HG03159 (cell line): ENCODE results near the gene SORBS2.

ENCODE experiments used
- ATAC-seq: cut with Tn5 transposase; IDR thresholded peaks from one replicate; pipeline ENCODE4 v1.9.1; 2021; ENCODE audit warnings: mild to moderate bottlenecking, moderate library complexity; ENCODE audit not compliant: unreplicated experiment

The SORBS2 gene

DNA sequence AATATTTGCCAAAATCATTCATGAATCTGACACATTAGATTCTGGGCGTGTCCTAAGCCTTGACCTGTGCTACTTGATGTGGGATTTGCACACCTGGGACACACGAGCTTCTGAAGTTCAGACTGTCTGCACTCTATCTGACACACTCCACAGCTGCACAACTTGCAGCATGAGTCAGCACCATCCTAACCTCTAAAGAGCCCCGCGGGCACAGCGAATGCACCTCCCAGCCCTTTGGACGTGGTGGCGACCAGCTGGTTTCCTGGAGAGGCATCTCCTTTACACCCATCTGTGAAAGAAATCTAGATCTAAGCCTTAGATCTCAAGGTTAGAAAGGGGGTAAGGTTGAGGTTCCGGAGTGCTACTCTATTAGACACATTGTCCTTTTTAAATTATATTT is 69.2 kb downstream of the SORBS2 start:
- no peak for ATAC-seq

DNA sequence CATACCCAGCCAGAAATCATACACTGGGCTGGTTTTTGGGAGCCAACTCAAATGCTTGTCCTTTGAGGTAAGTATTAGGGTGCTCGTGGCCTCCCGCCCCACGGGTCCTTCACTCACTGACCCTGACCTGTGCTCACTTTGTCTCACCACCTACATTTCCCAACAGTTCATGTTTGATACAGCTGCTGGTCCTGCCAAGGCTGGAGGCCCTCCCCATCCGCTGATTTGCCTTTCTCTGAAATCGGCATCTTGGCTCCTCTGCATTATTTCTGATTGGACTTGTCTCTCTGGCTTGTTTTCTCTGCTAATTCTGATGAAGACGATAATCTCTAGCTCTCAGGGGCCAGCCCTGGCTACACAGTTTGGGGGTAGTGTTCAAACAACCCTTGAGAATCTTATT is 70.2 kb downstream of the SORBS2 start:
- ATAC-seq = no peak

DNA sequence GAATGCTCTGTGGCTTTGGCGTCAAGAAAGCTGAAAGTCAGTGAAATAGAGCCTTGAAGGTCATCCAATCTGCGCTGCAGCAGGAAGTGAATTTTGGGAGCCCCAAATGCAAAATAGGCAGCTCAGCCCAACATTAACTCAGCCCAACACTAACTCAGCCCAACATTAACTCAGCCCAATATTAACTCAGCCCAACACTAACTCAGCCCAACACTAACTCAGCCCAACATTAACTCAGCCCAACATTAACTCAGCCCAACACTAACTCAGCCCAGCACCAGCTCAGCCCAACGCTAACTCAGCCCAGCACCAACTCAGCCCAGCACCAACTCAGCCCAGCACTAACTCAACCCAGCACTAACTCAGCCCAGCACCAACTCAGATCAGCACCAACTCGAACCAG is 71.5 kb downstream of the SORBS2 start:
- no peak for ATAC-seq

DNA sequence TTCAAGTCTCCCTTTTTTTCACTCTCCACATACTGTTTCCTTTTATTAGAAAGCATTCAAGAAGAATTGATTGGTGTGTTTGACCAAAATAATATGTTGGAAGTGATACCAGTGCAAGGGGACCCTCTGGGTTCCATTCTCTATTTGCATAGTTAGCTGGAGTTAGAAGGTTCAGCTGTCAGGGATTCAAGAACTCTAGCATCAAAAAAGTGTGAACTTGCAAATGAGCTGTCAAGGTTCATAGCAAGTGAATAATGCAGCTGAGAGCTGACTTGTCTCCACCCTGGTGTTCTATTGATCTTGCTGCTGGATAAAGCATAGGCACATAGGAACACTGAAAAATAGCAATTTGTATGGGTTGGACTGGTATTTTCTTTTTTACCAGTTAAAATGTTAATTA is 73.2 kb downstream of the SORBS2 start:
- no peak for ATAC-seq

DNA sequence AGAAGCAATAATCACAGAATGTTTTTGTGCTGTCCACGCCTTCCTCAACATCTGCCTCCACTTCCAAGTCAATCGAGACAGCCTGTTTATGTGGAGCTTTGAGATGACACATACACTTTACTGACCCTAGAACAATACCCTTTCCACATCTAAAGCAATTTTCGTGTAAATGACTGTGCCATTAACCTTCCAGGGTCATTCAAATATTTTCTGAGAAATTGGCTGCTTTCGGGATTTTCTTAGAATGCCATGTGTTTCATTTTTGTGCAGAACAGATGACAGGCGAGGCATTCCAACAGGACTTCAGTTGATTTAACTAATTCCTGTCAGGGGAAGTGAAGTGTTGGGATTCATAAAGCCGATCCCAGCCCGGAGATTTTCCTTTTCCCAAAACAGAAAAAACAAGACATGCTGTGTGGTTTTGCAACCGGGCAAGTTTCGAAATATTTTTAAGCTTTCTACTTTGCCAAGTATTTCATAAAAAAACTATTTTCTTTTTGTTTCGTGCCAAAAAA is 73.9 kb downstream of the SORBS2 start:
- no peak for ATAC-seq

DNA sequence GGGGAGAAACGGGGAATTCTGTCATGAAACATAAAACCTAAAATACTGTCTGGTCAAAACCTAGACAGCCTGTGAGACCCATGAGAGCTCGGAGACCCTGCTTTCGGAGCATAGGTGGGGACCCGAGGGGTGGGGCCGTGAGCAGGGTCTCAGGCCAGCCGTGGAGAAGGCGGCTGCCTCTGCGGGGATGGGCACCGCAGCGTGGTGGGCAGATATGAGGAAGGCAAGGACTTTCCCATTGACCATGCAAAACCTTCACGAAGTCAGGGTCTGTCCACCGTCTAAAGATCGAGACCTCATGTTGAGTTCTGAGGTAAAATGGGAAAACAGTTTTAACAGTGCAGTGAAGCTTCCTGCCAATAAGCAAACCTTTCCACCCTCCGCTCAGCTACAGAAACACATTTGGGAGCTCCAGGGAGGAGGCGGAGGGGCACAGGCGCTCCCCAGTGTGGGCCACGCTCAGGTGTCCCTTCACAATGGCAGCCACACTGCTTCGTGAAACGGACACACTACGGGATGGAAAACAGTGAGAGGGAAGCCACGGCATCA is 74.4 kb downstream of the SORBS2 start:
- no peak for ATAC-seq

DNA sequence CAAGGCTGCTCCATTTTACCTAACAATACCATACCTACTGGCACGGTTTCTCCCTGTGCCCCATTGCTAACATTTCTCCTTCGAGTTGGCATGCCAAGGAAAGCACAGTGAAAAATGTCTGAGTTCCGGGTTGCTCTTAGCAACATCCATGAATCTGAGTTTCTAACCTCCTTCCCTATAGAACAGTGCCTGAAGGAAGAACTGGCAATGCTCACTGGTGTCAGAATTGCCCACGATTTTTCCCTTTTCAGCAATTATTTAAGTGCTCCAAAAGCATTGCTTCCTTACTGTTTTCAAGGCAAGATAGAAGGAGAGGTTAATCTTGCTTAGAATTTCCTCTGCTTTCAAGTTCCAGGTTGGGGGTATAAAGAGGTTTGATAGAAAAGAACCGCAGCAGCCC is 75.1 kb downstream of the SORBS2 start:
- no peak for ATAC-seq

DNA sequence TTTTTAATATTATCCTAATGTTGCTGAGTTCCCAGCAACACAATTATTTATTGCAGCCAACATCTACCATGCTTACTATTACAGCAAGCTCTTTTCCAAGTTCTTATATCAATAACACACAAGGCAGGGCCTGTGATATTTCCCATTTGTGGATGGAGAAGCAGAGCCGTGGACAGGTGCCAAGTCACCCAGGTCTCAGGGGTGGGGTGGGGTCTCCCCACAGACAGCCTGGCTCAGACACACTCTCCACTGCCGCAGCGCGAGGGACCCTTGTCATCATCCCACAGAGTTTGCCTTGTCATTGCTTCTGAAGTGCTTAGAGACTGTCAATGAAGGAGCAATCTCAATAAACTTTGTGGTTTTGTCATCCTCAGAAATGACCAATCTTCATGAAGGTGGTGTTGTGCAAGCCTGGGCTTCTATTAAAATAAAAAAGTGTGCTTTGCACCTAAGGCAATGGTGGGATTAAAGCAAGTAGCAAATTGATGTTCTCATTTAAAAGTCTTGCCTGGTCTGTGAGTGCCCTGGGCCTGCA is 76.1 kb downstream of the SORBS2 start:
- no peak for ATAC-seq

DNA sequence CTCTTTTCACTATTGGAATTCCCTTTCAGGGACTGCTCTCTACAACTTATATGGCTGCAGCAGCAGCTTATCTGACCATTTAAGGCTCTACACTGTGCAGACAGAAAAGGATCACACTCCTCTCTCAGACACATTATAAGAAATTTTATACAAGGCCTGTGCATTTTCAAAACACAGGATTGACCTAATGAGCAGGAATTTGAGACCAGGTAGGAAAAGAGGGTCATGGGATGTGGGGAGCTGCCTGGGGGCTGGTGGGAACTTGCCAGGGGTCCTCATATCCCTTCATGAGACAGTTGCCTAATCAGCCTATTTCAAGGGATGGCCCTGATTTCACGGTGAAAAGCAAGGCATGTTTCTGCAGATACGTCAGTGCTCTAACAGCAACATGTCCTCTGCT is 77.1 kb downstream of the SORBS2 start:
- no peak for ATAC-seq

DNA sequence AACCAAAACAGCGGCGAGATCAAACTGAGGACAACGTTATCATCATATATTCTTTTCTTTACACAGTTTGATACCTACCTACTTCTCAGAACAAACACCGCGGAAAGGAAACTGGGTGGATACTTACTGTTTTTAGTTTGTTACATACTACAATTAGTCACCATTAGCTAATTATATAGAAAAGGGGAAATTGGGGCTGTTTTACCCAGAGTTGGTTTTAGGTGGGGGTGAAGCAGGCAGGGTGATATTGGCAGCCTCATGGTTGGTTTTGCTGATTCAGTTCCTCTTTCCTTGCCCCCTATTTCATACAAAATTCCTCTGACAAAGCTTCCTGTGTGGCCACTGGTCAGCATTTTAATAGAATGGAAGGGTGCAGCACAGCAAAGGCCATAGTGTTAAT is 77.8 kb downstream of the SORBS2 start:
- ATAC-seq = peak; percentile 59

DNA sequence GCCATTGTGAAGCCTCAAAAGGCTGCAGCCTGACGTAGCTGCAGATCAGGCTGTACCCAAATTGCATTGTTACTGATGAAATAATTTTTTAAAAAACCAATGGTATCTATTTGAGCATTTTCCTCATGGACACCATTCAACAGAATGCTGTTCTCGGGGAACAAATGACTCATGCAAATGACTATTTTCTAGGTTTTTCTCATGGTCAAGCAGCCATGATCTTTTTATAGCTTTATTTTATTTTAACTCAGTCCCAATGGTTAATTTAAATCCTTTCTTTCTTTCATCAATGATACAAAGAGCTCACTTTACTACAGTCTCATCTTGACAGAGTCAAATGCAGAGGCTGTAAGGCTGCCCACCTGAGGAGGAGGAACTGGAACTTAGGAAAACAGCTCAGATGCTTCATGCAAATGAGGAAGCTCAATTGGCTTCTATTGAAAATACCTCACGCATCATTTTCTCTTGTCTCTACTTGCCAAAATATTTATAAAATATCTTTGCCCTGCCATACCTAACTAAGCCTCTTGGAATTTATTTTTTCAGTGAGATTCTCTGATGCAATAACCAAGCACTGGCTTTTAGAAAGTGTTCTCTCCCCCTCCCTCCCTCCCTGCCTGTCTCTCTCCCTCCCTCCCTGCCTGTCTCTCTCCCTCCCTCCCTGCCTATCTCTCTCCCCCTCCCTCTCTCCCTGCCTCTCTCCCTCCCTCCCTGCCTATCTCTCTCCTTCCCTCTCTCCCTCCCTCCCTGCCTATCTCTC is 81.0 kb downstream of the SORBS2 start:
- ATAC-seq = peak; percentile 67

DNA sequence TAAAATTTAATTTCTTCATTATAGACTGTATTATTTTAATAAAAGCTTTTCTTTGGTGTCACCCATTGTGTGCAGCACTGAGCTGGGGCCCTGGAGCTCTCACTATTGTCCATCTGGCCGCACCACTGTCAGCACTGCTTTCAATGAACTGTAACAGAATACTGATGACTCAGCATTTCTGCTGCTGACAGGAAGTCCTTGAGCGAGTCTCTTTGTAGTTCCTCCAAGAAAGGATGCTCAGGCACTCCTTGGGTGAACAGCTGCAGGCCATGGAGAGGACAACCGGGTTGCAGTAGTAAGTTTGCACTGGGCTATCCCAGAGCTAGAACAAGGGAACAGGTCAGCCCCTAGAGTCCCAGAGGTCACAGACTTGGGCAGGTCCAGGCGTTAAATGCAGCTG is 81.6 kb downstream of the SORBS2 start:
- ATAC-seq = peak; percentile 43

DNA sequence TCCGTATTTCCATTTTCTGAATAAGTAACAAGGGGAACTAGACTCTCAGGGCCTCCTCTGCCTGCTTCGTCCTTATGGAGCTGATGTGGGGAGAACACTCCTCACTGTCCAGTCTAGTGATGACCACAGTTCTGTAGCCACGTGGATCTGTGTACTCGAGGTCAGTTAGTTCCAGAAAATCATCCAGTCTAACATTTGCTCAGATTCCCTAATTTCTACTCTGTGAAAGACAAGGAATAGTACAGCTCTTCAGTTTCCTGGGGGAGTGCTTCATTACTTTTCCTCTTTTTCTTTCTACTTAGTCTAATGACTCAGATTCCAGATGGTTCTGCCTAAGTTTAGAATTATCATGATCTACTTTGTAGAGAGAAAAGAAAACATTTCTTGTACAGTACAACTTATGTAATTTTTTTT is 82.6 kb downstream of the SORBS2 start:
- ATAC-seq = no peak

DNA sequence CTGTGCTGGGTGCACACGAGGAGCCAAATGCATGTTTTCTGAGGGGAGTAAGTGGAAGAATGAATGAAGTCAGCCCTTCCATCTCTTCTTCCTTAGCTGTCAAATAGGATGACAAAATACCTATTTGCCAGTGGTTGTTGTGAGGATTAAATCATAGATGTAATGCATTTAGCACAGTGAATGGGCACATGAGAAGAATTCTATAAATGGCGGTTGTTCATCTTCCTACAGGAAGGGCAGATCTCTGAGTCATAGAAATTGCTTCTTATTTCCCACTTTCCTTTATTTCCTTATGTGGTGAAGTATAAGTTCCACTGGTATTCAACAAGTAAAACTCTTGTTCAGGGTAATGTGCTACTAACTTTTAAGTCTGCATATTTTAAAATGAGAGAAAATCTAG is 83.1 kb downstream of the SORBS2 start:
- no peak for ATAC-seq

DNA sequence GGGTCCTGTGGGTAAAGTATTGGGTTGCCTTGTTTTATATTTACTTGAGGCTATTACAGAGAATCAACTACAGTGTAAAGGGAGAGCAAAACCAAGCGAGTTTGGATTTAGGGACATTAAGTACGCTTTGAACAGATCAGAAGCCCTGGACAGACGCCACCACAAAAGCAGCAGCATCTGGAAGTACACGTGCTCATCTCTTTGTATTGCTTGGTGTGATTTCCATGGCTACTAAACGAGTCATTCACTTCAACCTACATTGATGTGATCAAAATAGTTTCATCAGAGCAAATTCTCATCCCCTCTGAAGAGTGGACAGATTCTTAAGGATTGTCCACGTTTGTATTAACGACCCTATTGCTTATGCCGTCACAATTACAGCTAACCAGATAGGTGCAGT is 85.1 kb downstream of the SORBS2 start:
- no peak for ATAC-seq

DNA sequence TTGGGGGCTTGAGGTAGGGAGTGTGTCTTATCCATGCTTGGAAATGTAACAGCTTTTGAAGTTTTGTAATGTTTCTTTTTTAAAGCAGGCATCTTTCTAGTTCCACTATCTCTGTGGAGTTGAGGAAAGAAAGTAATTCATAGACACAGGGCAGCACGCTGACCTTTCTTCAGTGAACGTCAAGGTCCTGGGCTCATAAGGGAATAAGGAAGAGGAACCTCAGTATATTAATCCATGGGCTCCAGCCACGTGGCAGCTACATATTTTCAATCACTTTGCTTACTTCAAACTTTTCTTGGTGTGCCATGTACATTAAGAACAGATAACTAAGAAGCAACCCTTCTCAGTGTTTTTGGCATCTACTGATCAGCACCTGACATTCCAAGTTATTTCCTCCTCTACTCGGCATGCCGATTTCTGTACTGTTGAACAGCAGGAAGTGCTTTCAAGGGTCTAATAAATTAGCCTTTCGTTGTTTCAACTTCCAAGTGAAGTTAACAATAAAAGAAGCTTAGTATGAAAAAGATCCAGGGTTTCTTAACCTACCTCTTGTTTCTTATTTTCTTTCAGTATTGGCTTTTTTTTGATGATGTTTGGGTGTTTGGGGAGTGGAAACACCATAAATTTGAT is 88.2 kb downstream of the SORBS2 start:
- no peak for ATAC-seq

DNA sequence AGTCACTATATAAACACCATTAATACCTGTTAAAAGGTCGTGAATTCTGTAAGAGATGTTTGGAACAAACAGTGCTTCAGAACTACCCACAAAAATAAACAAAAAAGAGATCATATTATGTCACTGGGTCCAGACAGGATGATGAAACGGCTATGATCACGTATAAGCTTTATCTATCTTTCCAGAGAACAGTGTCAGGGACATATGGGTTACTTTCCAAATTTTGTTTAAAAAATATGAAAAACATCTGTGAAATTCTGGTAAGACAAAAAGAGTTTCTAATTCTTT is 90.0 kb downstream of the SORBS2 start:
- no peak for ATAC-seq

DNA sequence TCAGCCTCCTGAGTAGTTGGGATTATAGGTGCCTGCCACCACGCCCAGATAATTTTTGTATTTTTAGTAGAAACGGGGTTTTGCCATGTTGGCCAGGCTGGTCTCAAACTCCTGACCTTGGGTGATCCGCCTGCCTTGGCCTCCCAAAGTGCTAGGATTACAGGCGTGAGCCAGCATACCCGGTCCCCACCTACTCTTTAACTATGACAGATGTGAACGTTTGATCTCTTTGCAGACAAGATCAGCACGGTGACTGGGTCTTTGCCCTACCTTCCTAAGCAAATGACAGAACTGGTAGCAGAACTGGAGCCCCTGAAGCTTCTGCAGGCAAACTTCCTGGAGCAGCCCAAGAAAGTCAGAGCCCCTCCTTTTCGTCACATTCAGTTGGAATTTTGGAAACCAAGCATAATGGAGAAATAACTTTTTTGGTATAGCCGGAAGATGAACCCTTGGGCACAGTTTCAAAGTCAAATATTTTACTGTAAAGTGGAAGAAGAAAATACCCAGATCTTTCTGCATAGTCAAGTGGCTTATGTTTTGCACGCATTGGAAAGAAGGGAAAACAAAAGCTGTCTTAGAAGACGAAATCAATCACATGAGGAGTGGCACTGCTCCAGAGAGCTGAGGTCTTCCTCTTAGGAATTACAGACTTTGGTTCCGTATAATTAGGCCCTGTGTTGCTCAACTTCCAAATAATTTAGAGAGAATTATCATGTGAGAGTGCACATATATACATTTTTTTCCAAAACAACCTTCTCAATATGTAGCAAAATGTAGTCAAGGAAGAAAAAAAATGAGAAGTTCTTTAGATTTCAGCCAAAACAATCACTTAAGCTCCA is 90.6 kb downstream of the SORBS2 start:
- ATAC-seq = no peak

DNA sequence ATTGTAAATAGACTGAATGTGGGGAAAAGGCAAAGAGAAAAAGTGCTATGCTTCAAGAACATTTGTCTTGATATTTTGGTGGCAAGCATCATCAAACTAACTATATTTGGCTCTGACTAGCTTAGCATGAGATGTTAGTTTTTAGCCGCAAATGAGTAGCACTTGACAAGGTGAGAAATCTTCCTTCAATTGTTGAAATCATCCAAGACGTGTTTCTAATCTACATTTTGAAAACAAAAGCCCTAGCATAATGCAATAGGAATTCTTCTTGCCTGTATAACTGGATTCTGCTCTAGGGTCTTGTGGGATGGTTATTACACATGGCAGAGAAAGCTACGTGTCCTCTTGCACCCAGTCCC is 92.5 kb downstream of the SORBS2 start:
- no peak for ATAC-seq

DNA sequence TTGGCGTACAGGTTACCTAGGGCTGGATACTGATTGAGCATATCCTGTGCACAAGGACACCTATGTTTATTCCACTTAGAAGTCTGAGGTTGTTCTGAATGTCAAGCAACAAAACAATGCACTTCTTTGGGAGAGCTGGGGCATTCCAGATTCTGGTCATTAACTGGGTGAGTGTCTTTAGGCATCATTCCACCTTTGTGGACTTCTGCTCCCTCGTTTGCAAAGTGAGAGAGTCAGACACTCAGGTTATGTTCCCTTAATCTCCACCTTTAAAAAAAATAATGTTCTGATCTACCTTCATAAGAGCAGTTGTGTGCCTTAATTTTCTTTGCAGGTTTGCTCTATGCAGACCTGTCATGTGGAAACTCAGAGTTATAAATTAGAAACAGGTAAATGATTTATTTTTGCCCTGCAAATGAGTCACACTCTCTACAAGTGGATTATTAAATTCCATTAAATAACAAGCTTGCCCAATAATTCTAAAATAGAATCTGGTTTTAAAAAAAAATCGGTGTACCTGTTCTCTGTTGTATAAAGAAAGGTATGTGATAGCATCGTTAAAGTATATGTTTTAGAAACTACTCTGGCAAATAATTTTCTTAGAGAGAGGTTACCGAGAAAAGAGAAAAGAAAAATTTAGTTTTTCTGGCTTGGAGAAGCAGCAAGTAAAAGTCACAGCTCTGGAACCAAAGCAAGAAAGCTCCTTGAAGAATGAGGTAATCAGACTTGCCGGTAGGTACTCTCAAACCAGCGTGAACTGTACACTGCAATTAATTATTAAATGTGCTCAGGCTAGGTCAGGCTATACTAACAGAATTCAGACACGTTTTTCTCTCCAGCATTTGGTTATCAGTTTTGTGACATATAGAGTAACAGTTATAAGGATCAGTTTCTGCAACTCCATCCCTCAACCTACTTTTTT is 93.2 kb downstream of the SORBS2 start:
- ATAC-seq = no peak
